ENCODE results near the gene CTDSP2. TPM values are rescaled to one million over a fixed set of nuclear protein-coding genes. Genes with fewer than 3 reads are reported as not detected.
A peak's percentile ranks its signal among the peaks of the same experiment; 100 is the strongest.
"Not testable (repeated sequence)": the region's sequence is repeated elsewhere in the genome, so short reads cannot be mapped to it uniquely, and the experiment has no call there.

The CTDSP2 gene
- total RNA-seq, 2 experiments from 2014 or later = 94.6 to 99.8 TPM

GRCh38 chr12:57889500-57889989 is 43.0 kb upstream of the CTDSP2 start:
- intact Hi-C loops (cut with micrococcal nuclease) = no loop called here
- no peaks in the 10 kb centered on the region for H3K27me3 Mint-ChIP-seq (ENCODE audit: low read depth)
- no peak overlapping the region for H3K27ac Mint-ChIP-seq
- no peak for DNase-seq
- peaks cover 24% of the 10 kb centered on the region for H3K4me1 Mint-ChIP-seq (ENCODE audit: low read depth)
- no peak overlapping the region for H3K4me3 Mint-ChIP-seq
- CTCF ChIA-PET = interaction anchor here (1.1 to 2.0 kb wide), 2 partner anchors 52 to 57 kb away, joined by 3 to 8 read pairs; no protein-coding TSS in a partner anchor
- no peaks in the 10 kb centered on the region for H3K36me3 Mint-ChIP-seq (ENCODE audit: low read depth)
- H3K9me3 Mint-ChIP-seq = peaks cover 1% of the 10 kb centered on the region

DNA sequence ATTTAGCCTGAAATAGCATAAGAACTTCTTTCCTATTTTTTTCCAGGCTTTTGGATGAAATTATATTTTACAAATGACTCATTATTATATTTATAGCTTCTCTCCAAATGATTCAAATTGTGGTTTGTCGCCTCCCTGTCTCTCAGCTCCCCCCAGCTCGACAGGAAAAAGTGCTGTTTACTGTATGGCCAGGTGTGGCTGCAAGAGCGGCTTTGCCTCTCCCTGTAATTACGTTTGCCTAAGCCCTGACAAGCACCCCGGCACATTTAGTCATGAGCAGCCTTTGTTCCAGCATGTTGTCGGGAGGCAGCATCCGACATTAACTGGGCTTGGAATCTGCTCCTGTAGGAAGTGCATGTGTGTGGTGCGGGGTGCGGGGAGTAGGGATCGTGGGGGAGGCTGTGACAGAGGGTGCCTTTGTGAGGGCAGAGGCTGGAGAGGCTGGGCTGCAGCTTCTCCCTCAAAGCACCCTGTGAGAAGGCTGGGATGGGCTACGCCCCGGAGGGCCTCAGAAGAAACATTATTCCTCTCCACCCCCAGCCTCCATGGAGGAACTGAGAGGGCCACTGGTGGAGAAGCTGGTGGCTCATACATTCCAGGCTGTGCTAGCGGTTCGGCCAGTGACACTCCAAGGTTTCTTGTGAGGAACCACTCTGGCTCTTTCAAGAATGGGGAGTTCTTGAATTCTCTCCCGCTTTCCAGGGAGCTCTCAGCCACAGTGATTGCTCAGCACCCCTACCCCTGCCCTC is 42.1 kb upstream of the CTDSP2 start:
- Mint-ChIP-seq H3K9me3 (peaks cover 5% of the 10 kb centered on the region), H3K27me3 (ENCODE audit: low read depth) (no peaks in the 10 kb centered on the region), H3K4me1 (ENCODE audit: low read depth) (peaks cover 15% of the 10 kb centered on the region), H3K27ac (peak overlapping the region; percentile 47), H3K36me3 (ENCODE audit: low read depth) (peaks cover 3% of the 10 kb centered on the region), H3K4me3 (no peak overlapping the region)
- peak; percentile 77 for DNase-seq
- CTCF ChIA-PET = interaction anchor here (0.5 to 2.0 kb wide), 6 partner anchors 11 to 57 kb away, joined by 3 to 8 read pairs (median 5); no protein-coding TSS in a partner anchor
- intact Hi-C loops (cut with micrococcal nuclease) = loop anchor here (1.0 kb wide), 1 partner anchor 11 kb away; no protein-coding TSS in a partner anchor

- intact Hi-C loops (cut with micrococcal nuclease) = loop anchor here (1.0 kb wide), 1 partner anchor 11 kb away; no protein-coding TSS in a partner anchor
- DNase-seq = no peak
- Mint-ChIP-seq H3K27ac (no peak overlapping the region), H3K4me1 (ENCODE audit: low read depth) (peaks cover 15% of the 10 kb centered on the region), H3K4me3 (no peak overlapping the region), H3K9me3 (peaks cover 5% of the 10 kb centered on the region), H3K36me3 (ENCODE audit: low read depth) (peaks cover 3% of the 10 kb centered on the region), H3K27me3 (ENCODE audit: low read depth) (no peaks in the 10 kb centered on the region)
- CTCF ChIA-PET = interaction anchor here (0.9 to 2.0 kb wide), 6 partner anchors 11 to 86 kb away, joined by 3 to 8 read pairs (median 5); no protein-coding TSS in a partner anchor
Observed at GRCh38 chr12:57887631-57888408, 41.3 kb upstream of the CTDSP2 start.

GRCh38 chr12:57886964-57887363 is 40.4 kb upstream of the CTDSP2 start:
- CTCF ChIA-PET = interaction anchor here (1.0 to 1.2 kb wide), 3 partner anchors 18 to 85 kb away, joined by 3 to 4 read pairs (median 3); no protein-coding TSS in a partner anchor
- H3K27me3 Mint-ChIP-seq (ENCODE audit: low read depth); H3K27ac Mint-ChIP-seq; DNase-seq; intact Hi-C loops (cut with micrococcal nuclease); H3K4me3 Mint-ChIP-seq; H3K36me3 Mint-ChIP-seq (ENCODE audit: low read depth); H3K9me3 Mint-ChIP-seq: not testable (repeated sequence)
- peaks cover 15% of the 10 kb centered on the region for H3K4me1 Mint-ChIP-seq (ENCODE audit: low read depth)

GRCh38 chr12:57886542-57886941 is 40.0 kb upstream of the CTDSP2 start:
- peaks cover 5% of the 10 kb centered on the region for H3K9me3 Mint-ChIP-seq
- H3K27ac Mint-ChIP-seq = peak overlapping the region; percentile 38
- peaks cover 3% of the 10 kb centered on the region for H3K36me3 Mint-ChIP-seq (ENCODE audit: low read depth)
- H3K4me1 Mint-ChIP-seq (ENCODE audit: low read depth) = peaks cover 15% of the 10 kb centered on the region
- CTCF ChIA-PET = interaction anchor here (0.6 to 1.2 kb wide), 3 partner anchors 8 to 54 kb away, joined by 3 read pairs; no protein-coding TSS in a partner anchor
- H3K27me3 Mint-ChIP-seq (ENCODE audit: low read depth) = no peaks in the 10 kb centered on the region
- H3K4me3 Mint-ChIP-seq = no peak overlapping the region
- DNase-seq = no peak
- intact Hi-C loops (cut with micrococcal nuclease) = no loop called here

DNA sequence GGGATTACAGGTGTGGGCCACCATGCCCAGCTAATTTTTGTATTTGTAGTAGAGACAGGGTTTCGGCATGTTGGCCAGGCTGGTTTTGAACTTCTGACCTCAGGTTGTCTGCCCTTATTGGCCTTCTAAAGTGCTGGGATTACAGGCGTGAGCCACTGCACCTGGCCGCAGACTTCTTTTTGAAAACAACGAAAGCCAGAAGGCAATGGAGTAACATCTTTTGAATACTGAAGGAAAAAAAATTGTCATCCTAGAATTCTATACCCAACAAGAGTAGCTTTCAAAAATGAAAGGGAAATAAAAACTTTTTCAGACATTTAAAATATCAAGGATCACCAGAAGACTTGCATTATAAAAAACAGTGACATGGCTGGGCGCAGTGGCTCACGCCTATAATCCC is 38.7 kb upstream of the CTDSP2 start:
- no peak overlapping the region for H3K27ac Mint-ChIP-seq
- DNase-seq = no peak
- peaks cover 3% of the 10 kb centered on the region for H3K36me3 Mint-ChIP-seq (ENCODE audit: low read depth)
- intact Hi-C loops (cut with micrococcal nuclease) = no loop called here
- H3K4me1 Mint-ChIP-seq (ENCODE audit: low read depth) = peaks cover 15% of the 10 kb centered on the region
- H3K9me3 Mint-ChIP-seq = peaks cover 5% of the 10 kb centered on the region
- H3K4me3 Mint-ChIP-seq = no peak overlapping the region
- CTCF ChIA-PET = interaction anchor here (1.0 kb wide), 1 partner anchor 53 kb away, joined by 3 read pairs; no protein-coding TSS in a partner anchor
- no peaks in the 10 kb centered on the region for H3K27me3 Mint-ChIP-seq (ENCODE audit: low read depth)

- no peak overlapping the region for H3K27ac Mint-ChIP-seq
- no peaks in the 10 kb centered on the region for H3K27me3 Mint-ChIP-seq (ENCODE audit: low read depth)
- CTCF ChIA-PET = interaction anchor here (1.5 kb wide), 1 partner anchor 10 kb away, joined by 4 read pairs; no protein-coding TSS in a partner anchor
- no peak for DNase-seq
- intact Hi-C loops (cut with micrococcal nuclease) = no loop called here
- peaks cover 3% of the 10 kb centered on the region for H3K36me3 Mint-ChIP-seq (ENCODE audit: low read depth)
- peaks cover 12% of the 10 kb centered on the region for H3K4me1 Mint-ChIP-seq (ENCODE audit: low read depth)
- peaks cover 5% of the 10 kb centered on the region for H3K9me3 Mint-ChIP-seq
- H3K4me3 Mint-ChIP-seq = no peak overlapping the region
Observed at GRCh38 chr12:57883700-57884099, 37.2 kb upstream of the CTDSP2 start.

- Mint-ChIP-seq H3K27me3 (ENCODE audit: low read depth) (no peaks in the 10 kb centered on the region), H3K4me1 (ENCODE audit: low read depth) (peaks cover 5% of the 10 kb centered on the region), H3K36me3 (ENCODE audit: low read depth) (peaks cover 3% of the 10 kb centered on the region), H3K9me3 (peaks cover 5% of the 10 kb centered on the region), H3K27ac (no peak overlapping the region), H3K4me3 (no peak overlapping the region)
- CTCF ChIA-PET = interaction anchor here (1.1 to 2.3 kb wide), 3 partner anchors 9 to 22 kb away, joined by 4 to 8 read pairs (median 4); no protein-coding TSS in a partner anchor
- DNase-seq = no peak
- intact Hi-C loops (cut with micrococcal nuclease) = no loop called here
Observed at GRCh38 chr12:57883057-57883456, 36.5 kb upstream of the CTDSP2 start.

GRCh38 chr12:57882575-57882974 is 36.0 kb upstream of the CTDSP2 start:
- Mint-ChIP-seq H3K27ac (no peak overlapping the region), H3K27me3 (ENCODE audit: low read depth) (no peaks in the 10 kb centered on the region), H3K9me3 (peaks cover 5% of the 10 kb centered on the region), H3K4me1 (ENCODE audit: low read depth) (peaks cover 3% of the 10 kb centered on the region), H3K36me3 (ENCODE audit: low read depth) (peaks cover 3% of the 10 kb centered on the region), H3K4me3 (no peak overlapping the region)
- no peak for DNase-seq
- CTCF ChIA-PET = interaction anchor here (0.7 to 2.3 kb wide), 6 partner anchors 9 to 301 kb away, joined by 3 to 8 read pairs (median 4); no protein-coding TSS in a partner anchor
- intact Hi-C loops (cut with micrococcal nuclease) = no loop called here

DNA sequence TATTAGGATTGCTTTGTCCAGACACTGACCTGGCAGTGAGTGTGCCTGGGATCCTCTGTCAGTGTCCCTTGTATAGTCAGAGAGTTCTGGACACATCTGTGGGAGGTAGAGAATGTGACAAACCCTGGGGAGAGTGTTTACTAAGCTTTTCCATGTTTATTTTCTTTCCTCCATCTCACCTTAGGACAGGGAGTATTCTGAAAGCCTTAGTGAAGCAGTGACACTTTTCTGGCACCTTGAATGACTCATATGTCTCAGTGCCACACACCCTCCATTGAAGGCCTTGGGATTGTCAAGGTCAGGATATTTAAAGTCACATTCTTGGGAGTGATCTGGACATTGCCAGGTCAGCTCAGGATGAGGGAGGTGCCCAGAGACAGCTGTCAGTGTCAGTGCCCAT is 34.9 kb upstream of the CTDSP2 start:
- Mint-ChIP-seq H3K27ac (no peak overlapping the region), H3K4me3 (no peak overlapping the region), H3K4me1 (ENCODE audit: low read depth) (peaks cover 3% of the 10 kb centered on the region), H3K9me3 (peaks cover 5% of the 10 kb centered on the region), H3K27me3 (ENCODE audit: low read depth) (no peaks in the 10 kb centered on the region), H3K36me3 (ENCODE audit: low read depth) (peaks cover 3% of the 10 kb centered on the region)
- DNase-seq = no peak
- intact Hi-C loops (cut with micrococcal nuclease) = no loop called here
- CTCF ChIA-PET = interaction anchor here (0.7 to 2.3 kb wide), 4 partner anchors 19 to 54 kb away, joined by 3 to 8 read pairs (median 3); no protein-coding TSS in a partner anchor

- intact Hi-C loops (cut with micrococcal nuclease); H3K27ac Mint-ChIP-seq; DNase-seq; H3K9me3 Mint-ChIP-seq; H3K4me1 Mint-ChIP-seq (ENCODE audit: low read depth); H3K27me3 Mint-ChIP-seq (ENCODE audit: low read depth); H3K36me3 Mint-ChIP-seq (ENCODE audit: low read depth); H3K4me3 Mint-ChIP-seq: not testable (repeated sequence)
- CTCF ChIA-PET = interaction anchor here (2.3 kb wide), 1 partner anchor 24 kb away, joined by 8 read pairs; no protein-coding TSS in a partner anchor
Observed at GRCh38 chr12:57881035-57881434, 34.5 kb upstream of the CTDSP2 start.

DNA sequence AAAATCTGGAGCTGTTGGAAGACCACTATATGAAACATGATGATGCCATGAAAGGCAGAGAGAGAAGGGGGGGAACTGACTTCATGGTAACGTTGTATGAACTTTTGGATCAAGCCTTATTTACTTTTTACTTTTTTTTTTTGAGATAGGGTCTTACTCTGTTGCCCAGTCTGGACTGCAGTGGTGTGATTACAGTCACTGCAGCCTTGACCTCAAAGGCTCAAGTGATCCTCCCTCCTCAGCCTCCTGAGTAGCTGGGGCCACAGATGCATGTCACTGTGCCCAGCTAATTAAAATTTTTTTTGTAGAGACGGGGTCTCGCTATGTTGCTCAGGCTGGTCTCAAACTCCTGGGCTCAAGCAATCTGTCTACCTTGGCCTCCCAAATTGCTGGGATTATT is 31.3 kb upstream of the CTDSP2 start:
- Mint-ChIP-seq H3K27ac (no peak overlapping the region), H3K4me1 (ENCODE audit: low read depth) (peaks cover 7% of the 10 kb centered on the region)
- CTCF ChIA-PET = interaction anchor here (1.4 to 3.2 kb wide), 3 partner anchors 19 to 46 kb away, joined by 4 to 15 read pairs (median 6); no protein-coding TSS in a partner anchor

More for the DNA sequence above, 31.3 kb upstream of the CTDSP2 start:
- H3K27me3 Mint-ChIP-seq (ENCODE audit: low read depth) = no peaks in the 10 kb centered on the region
- DNase-seq = no peak
- intact Hi-C loops (cut with micrococcal nuclease) = no loop called here
- no peaks in the 10 kb centered on the region for H3K36me3 Mint-ChIP-seq (ENCODE audit: low read depth)
- H3K9me3 Mint-ChIP-seq = no peaks in the 10 kb centered on the region
- H3K4me3 Mint-ChIP-seq = no peak overlapping the region
